Activated B cell treated with CpG ODN at 0.5 μM for 24 hours (primary cell): ENCODE data around the gene YIF1B. TPM values are rescaled to one million over a fixed set of nuclear protein-coding genes. Genes with fewer than 3 reads are reported as not detected.

Experiments
- ATAC-seq: fragments of 200-7000 bp; cut with Tn5 transposase; one replicate; pipeline ENCODE4 v1.10.0; 2021; ENCODE audit warnings: low read depth, mild to moderate bottlenecking, moderate library complexity
- CTCF ChIA-PET: fragments of 350-600 bp; sonication (Branson Sonifier 250); formaldehyde crosslinking; loops from one replicate; lab custom pipeline; 2021; ENCODE audit warnings: antibody characterized with exemption; lab: Charles Lee
- POLR2A ChIA-PET: fragments of 350-600 bp; sonication (Branson Sonifier 250); formaldehyde crosslinking; loops from one replicate; lab custom pipeline; 2021; ENCODE audit warnings: antibody characterized with exemption; lab: Charles Lee
- DNase-seq: peaks from one replicate; pipeline ENCODE4 v3.0.0; 2022
- H3K27ac Mint-ChIP-seq: one replicate; pipeline ENCODE4 v1.8.0; 2020; ENCODE audit warnings: mixed read lengths
- H3K27me3 Mint-ChIP-seq: one replicate; pipeline ENCODE4 v1.8.0; 2021; ENCODE audit warnings: mixed read lengths
- H3K36me3 Mint-ChIP-seq: one replicate; pipeline ENCODE4 v1.8.0; 2021; ENCODE audit warnings: low read depth, mixed read lengths
- H3K4me1 Mint-ChIP-seq: one replicate; pipeline ENCODE4 v1.8.0; 2021; ENCODE audit warnings: mixed read lengths
- H3K4me3 Mint-ChIP-seq: one replicate; pipeline ENCODE4 v1.8.0; 2020; ENCODE audit warnings: mild to moderate bottlenecking, mixed read lengths
- H3K9me3 Mint-ChIP-seq: one replicate; pipeline ENCODE4 v1.8.0; 2020; ENCODE audit warnings: mixed read lengths
- CTCF ChIP-seq: fragments of 200-600 bp; IDR thresholded peaks from one replicate; pipeline ENCODE4 v1.8.0; 2022; ENCODE audit warnings: antibody characterized with exemption, mild to moderate bottlenecking
- intact Hi-C: fragments of 100-400 bp; cut with micrococcal nuclease; formaldehyde crosslinking; loops from one replicate; pipeline ENCODE4 v1.15.1; 2024
- total RNA-seq: library from RNA; stranded (reverse); gene quantifications from 2 replicates; pipeline ENCODE4 v1.2.3, GENCODE V29; 2022

Gene YIF1B
- total RNA-seq, 1 donor from 2014 or later: 28.7 TPM

DNA sequence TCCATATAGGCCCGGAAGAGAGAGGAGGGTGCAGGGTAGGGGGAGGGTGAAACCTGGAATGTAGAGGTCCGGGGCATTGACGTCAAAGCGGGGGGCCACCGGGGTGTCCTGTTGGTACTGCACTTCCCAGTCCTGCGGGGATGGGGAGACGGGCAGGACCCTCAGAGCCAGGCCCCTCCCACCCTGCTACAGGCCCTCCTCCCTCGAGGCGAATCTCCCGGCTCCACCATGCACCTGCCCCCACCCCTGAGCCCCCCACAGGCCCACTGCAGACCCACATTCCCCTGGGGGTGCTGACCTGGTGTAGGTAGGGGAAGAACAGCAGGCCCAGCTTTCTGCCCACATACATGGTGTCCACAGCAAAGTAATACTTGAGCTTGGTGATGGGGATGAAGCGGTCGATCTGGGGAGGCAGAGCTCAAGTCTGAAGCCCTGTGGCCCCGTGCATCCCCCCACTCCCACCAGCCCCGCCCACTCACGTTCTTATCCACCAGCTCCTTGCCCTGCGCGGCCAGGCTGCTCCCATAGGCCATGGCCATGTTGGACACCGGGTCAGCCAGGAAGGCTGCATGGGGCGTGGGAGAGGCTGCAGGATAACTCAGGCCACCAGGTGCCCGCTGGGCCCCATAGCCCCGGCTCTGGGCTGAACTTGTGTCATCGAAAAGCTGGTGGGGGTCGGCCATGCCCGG is 6.7 kb downstream of the YIF1B start:
- DNase-seq (no peak), ATAC-seq (no peak)
- ChIA-PET POLR2A (interaction anchor here (0.6 kb wide), 1 partner anchor 50 kb away, joined by 7 read pairs; no protein-coding TSS in a partner anchor), CTCF (interaction anchor here (1.0 kb wide), 1 partner anchor 75 kb away, joined by 3 read pairs; no protein-coding TSS in a partner anchor)
- no peak for TF ChIP-seq CTCF
- H3K27ac Mint-ChIP-seq: no peak overlapping the region
- intact Hi-C loops: no loop called here
- H3K9me3 Mint-ChIP-seq: no peaks in the 10 kb centered on the region
- H3K36me3 Mint-ChIP-seq: peaks cover 34% of the 10 kb centered on the region
- peaks cover 15% of the 10 kb centered on the region for H3K4me1 Mint-ChIP-seq
- H3K4me3 Mint-ChIP-seq: no peak overlapping the region
- H3K27me3 Mint-ChIP-seq: no peaks in the 10 kb centered on the region

DNA sequence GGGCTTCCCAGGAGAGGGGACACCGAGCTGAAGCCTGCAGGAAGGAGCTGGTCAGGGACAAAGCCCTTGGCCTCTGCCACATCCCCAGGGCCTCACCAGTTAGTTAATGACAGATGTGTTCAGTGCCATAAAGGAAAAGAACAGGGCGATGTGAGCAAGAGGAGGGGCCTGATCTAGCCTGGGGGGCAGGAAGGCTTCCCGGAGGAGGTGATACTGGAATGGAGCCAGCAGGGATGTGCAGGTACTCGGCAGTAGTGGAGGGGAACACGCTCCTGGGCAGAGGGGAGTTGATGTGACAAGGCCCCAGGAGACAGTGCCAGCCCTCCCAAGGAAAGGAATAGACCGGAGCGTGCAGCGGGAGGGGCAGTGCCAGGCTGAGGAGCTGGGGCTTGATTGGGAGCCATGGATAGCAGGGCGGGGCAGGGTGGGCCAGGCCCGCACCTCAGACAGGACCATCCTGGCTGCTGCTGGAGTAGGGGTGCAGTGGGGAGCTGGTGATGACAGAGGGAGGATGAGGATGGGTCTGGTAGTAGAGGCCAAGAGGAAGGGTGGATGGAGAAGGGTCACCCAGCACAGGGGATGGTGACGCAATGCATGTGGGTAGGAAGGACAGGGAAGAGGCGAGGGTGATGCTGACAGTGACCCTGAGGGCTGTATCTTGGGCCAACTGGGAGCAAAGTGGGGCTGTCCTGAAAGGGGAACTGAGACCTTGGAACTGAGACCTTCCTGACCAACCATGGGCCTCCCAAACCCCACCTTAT is 7.6 kb downstream of the YIF1B start:
- no peak for TF ChIP-seq CTCF
- H3K36me3 Mint-ChIP-seq: peaks cover 34% of the 10 kb centered on the region
- intact Hi-C loops: no loop called here
- H3K27ac Mint-ChIP-seq: no peak overlapping the region
- ATAC-seq: no peak
- H3K9me3 Mint-ChIP-seq: no peaks in the 10 kb centered on the region
- ChIA-PET CTCF (no interaction called here), POLR2A (no interaction called here)
- H3K4me3 Mint-ChIP-seq: no peak overlapping the region
- no peak for DNase-seq
- H3K27me3 Mint-ChIP-seq: no peaks in the 10 kb centered on the region
- H3K4me1 Mint-ChIP-seq: peaks cover 7% of the 10 kb centered on the region

- ChIA-PET CTCF (no interaction called here), POLR2A (no interaction called here)
- no peak overlapping the region for H3K27ac Mint-ChIP-seq
- H3K4me1 Mint-ChIP-seq: peaks cover 3% of the 10 kb centered on the region
- ATAC-seq (no peak), DNase-seq (no peak)
- peaks cover 36% of the 10 kb centered on the region for H3K36me3 Mint-ChIP-seq
- H3K9me3 Mint-ChIP-seq: no peaks in the 10 kb centered on the region
- no peaks in the 10 kb centered on the region for H3K27me3 Mint-ChIP-seq
- H3K4me3 Mint-ChIP-seq: no peak overlapping the region
- TF ChIP-seq CTCF: no peak
- intact Hi-C loops: no loop called here
Observed at GRCh38 chr19:38307597-38307996, 8.2 kb downstream of the YIF1B start.

GRCh38 chr19:38307076-38307475 is 8.7 kb downstream of the YIF1B start:
- Mint-ChIP-seq H3K36me3 (peaks cover 37% of the 10 kb centered on the region), H3K4me3 (no peak overlapping the region), H3K27me3 (no peaks in the 10 kb centered on the region), H3K9me3 (no peaks in the 10 kb centered on the region), H3K27ac (no peak overlapping the region), H3K4me1 (no peaks in the 10 kb centered on the region)
- ATAC-seq (no peak), DNase-seq (no peak)
- intact Hi-C loops: no loop called here
- TF ChIP-seq CTCF: no peak
- ChIA-PET POLR2A (no interaction called here), CTCF (no interaction called here)

DNA sequence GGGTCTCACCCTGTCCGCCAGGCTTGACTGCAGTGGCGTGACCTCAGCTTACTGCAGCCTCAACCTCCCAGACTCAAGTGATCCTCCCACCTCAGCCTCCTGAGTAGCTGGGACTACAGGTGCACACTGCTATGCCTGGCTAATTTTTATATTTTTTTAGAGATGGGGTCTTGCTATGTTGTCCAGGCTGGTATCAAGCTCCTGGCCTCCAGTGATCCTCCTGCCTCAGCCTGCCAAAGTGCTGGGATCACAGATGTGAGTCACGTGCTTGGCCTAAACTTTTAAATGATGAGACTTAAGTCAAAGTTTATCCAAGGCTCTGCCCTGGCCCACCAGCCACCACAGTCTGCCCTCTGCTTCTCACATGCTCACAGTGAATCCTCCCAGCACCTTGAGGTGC is 9.5 kb downstream of the YIF1B start:
- H3K9me3 Mint-ChIP-seq: no peaks in the 10 kb centered on the region
- no peak overlapping the region for H3K27ac Mint-ChIP-seq
- intact Hi-C loops: no loop called here
- POLR2A ChIA-PET: no interaction called here
- DNase-seq: no peak
- H3K4me3 Mint-ChIP-seq: no peak overlapping the region
- ATAC-seq: no peak
- CTCF ChIA-PET: no interaction called here
- TF ChIP-seq CTCF: no peak
- peaks cover 37% of the 10 kb centered on the region for H3K36me3 Mint-ChIP-seq
- H3K27me3 Mint-ChIP-seq: no peaks in the 10 kb centered on the region
- no peaks in the 10 kb centered on the region for H3K4me1 Mint-ChIP-seq
